SK-N-SH (cell line): ENCODE data around the gene ARHGEF1. TPM values are rescaled to one million over a fixed set of nuclear protein-coding genes. Genes with fewer than 3 reads are reported as not detected.

Experiments
- CTCF ChIA-PET: fragments of 300-600, 350-600 bp; formaldehyde crosslinking; extraction: SDS; loops from one replicate; lab custom pipeline; 2021; lab: Yijun Ruan, JAX
- POLR2A ChIA-PET: fragments of 350-600 bp; sonication (Branson Sonifier 250); formaldehyde crosslinking; extraction: SDS; loops from one replicate; lab custom pipeline; 2020; ENCODE audit warnings: antibody characterized with exemption, inconsistent platforms; lab: Yijun Ruan, JAX
- DNase-seq: peaks from one replicate; pipeline ENCODE4 v3.0.0; 2012
- H2AFZ ChIP-seq: fragments of 200-600 bp; sonication (generic); 2 replicates; pipeline ENCODE4 v1.8.1; 2016; ENCODE audit warnings: antibody characterized with exemption, mild to moderate bottlenecking, low read depth
- H3F3A ChIP-seq: fragments of 200-600 bp; sonication (generic); replicated peaks from 2 replicates; pipeline ENCODE3; 2016; ENCODE audit warnings: antibody characterized with exemption, mild to moderate bottlenecking; ENCODE audit not compliant: insufficient read depth
- H3K27ac ChIP-seq, 2 experiments: fragments of 200-500 bp in 1 of 2; fragments of 200-600 bp in 1 of 2; sonication (Bioruptor generic) in 1 of 2; sonication (generic), shearing (Covaris generic) in 1 of 2; 2 replicates each; pipeline versions ENCODE4 v1.5.1 to v1.6.1; 2014 to 2016; ENCODE audit warnings: low read depth in 2 of 2, inconsistent platforms in 1 of 2, low read length in 1 of 2, mild to moderate bottlenecking in 1 of 2, mixed read lengths in 1 of 2
- H3K27me3 ChIP-seq: fragments of 200-600 bp; sonication (generic), shearing (Covaris generic); 2 replicates; pipeline ENCODE4 v1.6.1; 2016; ENCODE audit warnings: mixed run types; ENCODE audit not compliant: insufficient read depth
- H3K36me3 ChIP-seq, 2 experiments: fragments of 200-500 bp in 1 of 2; fragments of 200-600 bp in 1 of 2; sonication (Bioruptor generic) in 1 of 2; sonication (generic) in 1 of 2; replicated peaks in 1 of 2; 2 replicates each; pipeline versions ENCODE3 to v1.5.1; 2014 to 2016; ENCODE audit warnings: low read length in 1 of 2, mild to moderate bottlenecking in 1 of 2; ENCODE audit not compliant: insufficient read depth in 2 of 2, control insufficient read depth in 1 of 2
- H3K4me1 ChIP-seq, 2 experiments: fragments of 200-500 bp in 1 of 2; fragments of 200-600 bp in 1 of 2; sonication (Bioruptor generic) in 1 of 2; sonication (generic), shearing (Covaris generic) in 1 of 2; 2 replicates each; pipeline versions ENCODE4 v1.5.1 to v1.6.1; 2014 to 2016; ENCODE audit warnings: low read depth in 1 of 2, low read length in 1 of 2, mixed run types in 1 of 2; ENCODE audit not compliant: insufficient read depth in 2 of 2, control insufficient read depth in 1 of 2
- H3K4me2 ChIP-seq: fragments of 200-600 bp; sonication (generic), shearing (Covaris generic); 2 replicates; pipeline ENCODE4 v1.6.1; 2017; ENCODE audit warnings: mixed run types
- H3K4me3 ChIP-seq, 2 experiments: fragments of 200-500 bp in 1 of 2; fragments of 200-600 bp in 1 of 2; sonication (Bioruptor generic) in 1 of 2; sonication (generic), shearing (Covaris generic) in 1 of 2; 2 replicates each; pipeline versions ENCODE4 v1.5.1 to v1.8.1; 2014 to 2016; ENCODE audit warnings: low read depth in 2 of 2, inconsistent platforms in 1 of 2, low read length in 1 of 2, mild to moderate bottlenecking in 1 of 2, mixed read lengths in 1 of 2, moderate library complexity in 1 of 2
- H3K79me2 ChIP-seq: fragments of 200-600 bp; sonication (generic); 2 replicates; pipeline ENCODE4 v1.8.1; 2017; ENCODE audit warnings: mild to moderate bottlenecking; ENCODE audit not compliant: insufficient read depth
- H3K9ac ChIP-seq: fragments of 200-600 bp; sonication (generic); 2 replicates; pipeline ENCODE4 v1.6.1; 2017; ENCODE audit warnings: mixed run types
- H3K9me2 ChIP-seq: fragments of 200-600 bp; sonication (generic); 2 replicates; pipeline ENCODE4 v1.6.1; 2017; ENCODE audit warnings: mixed run types
- H3K9me3 ChIP-seq: fragments of 200-600 bp; sonication (generic); 2 replicates; pipeline ENCODE4 v1.6.1; 2017; ENCODE audit warnings: mixed run types, mild to moderate bottlenecking, moderate library complexity
- H4K20me1 ChIP-seq: fragments of 200-600 bp; sonication (generic); 2 replicates; pipeline ENCODE4 v1.6.1; 2017; ENCODE audit warnings: mild to moderate bottlenecking, mixed run types; ENCODE audit not compliant: insufficient read depth
- CHD2 ChIP-seq: fragments of 150-350 bp; IDR thresholded peaks from 2 replicates; pipeline ENCODE4 v1.6.1; 2018; ENCODE audit warnings: low read length; ENCODE audit not compliant: partially characterized antibody
- ELF1 ChIP-seq: IDR thresholded peaks from 2 replicates; pipeline ENCODE4 v1.4.0; 2012
- EP300 ChIP-seq, 2 experiments: IDR thresholded peaks; 2 replicates each; pipeline versions ENCODE4 v1.4.0 to v1.6.1; 2012; ENCODE audit warnings: borderline replicate concordance in 1 of 2, low read depth in 1 of 2, low read length in 1 of 2
- FOSL2 ChIP-seq: IDR thresholded peaks from 2 replicates; pipeline ENCODE4 v1.4.0; 2012; ENCODE audit warnings: low read depth, mild to moderate bottlenecking, moderate library complexity, borderline replicate concordance
- FOXJ3 ChIP-seq: sonication (generic); formaldehyde crosslinking; IDR thresholded peaks from 2 replicates; pipeline ENCODE4 v1.5.1; 2020; ENCODE audit warnings: mild to moderate bottlenecking, missing genetic modification reagents
- GABPA ChIP-seq: IDR thresholded peaks from 2 replicates; pipeline ENCODE4 v1.4.0; 2012; ENCODE audit warnings: low read depth, mild to moderate bottlenecking
- GATA2 ChIP-seq: sonication (generic); formaldehyde crosslinking; IDR thresholded peaks from 2 replicates; pipeline ENCODE4 v1.5.0; 2020; ENCODE audit warnings: mild to moderate bottlenecking, missing genetic modification reagents
- JUND ChIP-seq: IDR thresholded peaks from 2 replicates; pipeline ENCODE4 v1.4.0; 2012
- MXI1 ChIP-seq: IDR thresholded peaks from 2 replicates; pipeline ENCODE4 v1.6.1; 2012; ENCODE audit warnings: mild to moderate bottlenecking, low read depth, low read length, improper control_type of control experiment
- NRF1 ChIP-seq: IDR thresholded peaks from 2 replicates; pipeline ENCODE4 v1.6.1; 2012; ENCODE audit warnings: low read depth, mild to moderate bottlenecking, low read length
- POLR2AphosphoS5 ChIP-seq: IDR thresholded peaks from 2 replicates; pipeline ENCODE4 v1.6.1; 2012; ENCODE audit warnings: low read depth, low read length
- RAD21 ChIP-seq: IDR thresholded peaks from 2 replicates; pipeline ENCODE4 v1.6.1; 2012; ENCODE audit warnings: mild to moderate bottlenecking, low read length
- RFX5 ChIP-seq: IDR thresholded peaks from 2 replicates; pipeline ENCODE4 v1.6.1; 2012; ENCODE audit warnings: mild to moderate bottlenecking, improper control_type of control experiment, low read length
- RXRA ChIP-seq: IDR thresholded peaks from 2 replicates; pipeline ENCODE4 v1.4.0; 2012; ENCODE audit warnings: low read depth, mild to moderate bottlenecking, borderline replicate concordance
- SIN3A ChIP-seq: IDR thresholded peaks from 2 replicates; pipeline ENCODE4 v1.6.1; 2012; ENCODE audit warnings: low read depth, mild to moderate bottlenecking, low read length, moderate library complexity, borderline replicate concordance
- TEAD4 ChIP-seq: IDR thresholded peaks from 2 replicates; pipeline ENCODE4 v1.4.0; 2012; ENCODE audit warnings: mild to moderate bottlenecking, borderline replicate concordance; ENCODE audit not compliant: insufficient read depth
- YY1 ChIP-seq: IDR thresholded peaks from 2 replicates; pipeline ENCODE4 v1.4.0; 2012; ENCODE audit warnings: low read depth, mild to moderate bottlenecking
- WGBS: methylation state at CpG from one replicate; pipeline ENCODE4 v1.1.6; 2017; ENCODE audit warnings: low lambda C conversion rate; 5-methylcytosine and 5-hydroxymethylcytosine counted together
- polyA plus RNA-seq, 3 experiments: library from polyadenylated mRNA; depleted of rRNA; stranded (reverse); fragments of >200 nt; gene quantifications; 2 replicates each; pipeline ENCODE4 v1.2.3, GENCODE V29; 2012
- TF ChIP-seq, protein P1 (sequence below): IDR thresholded peaks from 2 replicates; pipeline ENCODE4; 2012
- TF ChIP-seq, protein P2 (sequence below): fragments of 150-350 bp; IDR thresholded peaks from 2 replicates; pipeline ENCODE4 v1.6.1; 2016; ENCODE audit warnings: mild to moderate bottlenecking, low read depth, low read length
- TF ChIP-seq, protein P3 (sequence below): IDR thresholded peaks from 2 replicates; pipeline ENCODE4 v1.4.0; 2012; ENCODE audit warnings: low read depth
- TF ChIP-seq, protein P4 (sequence below): fragments of 200-600 bp; sonication (generic); IDR thresholded peaks from 2 replicates; pipeline ENCODE4 v1.6.1; 2017; ENCODE audit warnings: antibody characterized with exemption, mild to moderate bottlenecking, moderate library complexity

The ARHGEF1 gene
- polyA plus RNA-seq, 1 of the 3 experiments (the other 2 are of a cell fraction), result 102 TPM

DNA sequence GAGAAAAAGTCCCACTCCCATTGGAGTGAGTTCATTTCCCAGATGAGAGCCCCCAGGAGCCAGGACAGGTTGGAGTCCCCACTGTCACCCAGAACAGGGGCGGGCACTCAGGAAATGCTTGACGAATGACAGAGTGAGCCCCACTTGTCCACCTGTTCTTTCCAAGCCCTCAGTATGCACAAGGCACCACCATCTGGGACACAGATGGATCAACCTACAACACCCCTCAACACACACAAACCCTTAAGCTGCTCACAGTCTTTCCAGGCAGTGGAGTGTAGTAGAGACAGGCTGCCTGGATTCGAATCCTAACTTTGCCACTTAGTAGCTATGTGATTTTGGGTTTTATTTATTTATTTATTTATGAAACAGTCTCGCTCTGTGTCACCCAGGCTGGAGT lies 8.0 kb downstream of the ARHGEF1 start:
- Histone ChIP-seq H3K79me2 (peaks cover 23% of the 10 kb centered on the region), H3K36me3 (peaks cover 22 to 30% of the 10 kb centered on the region in 2 experiments), H3K4me1 (peaks cover 0 to 11% of the 10 kb centered on the region in 2 experiments; a peak in 1 of 4 replicates), H3K4me3 (no peak overlapping the region), H4K20me1 (peaks cover 31% of the 10 kb centered on the region), H3K9me2 (no peaks in the 10 kb centered on the region), H3F3A (no peaks in the 10 kb centered on the region), H3K9me3 (no peaks in the 10 kb centered on the region; the same call in 1 of the 2 replicates), H2AFZ (no peak overlapping the region), H3K27me3 (no peaks in the 10 kb centered on the region), H3K4me2 (no peak overlapping the region), H3K9ac (no peak overlapping the region), H3K27ac (no peak overlapping the region)
- no peak for DNase-seq
- TF ChIP-seq MXI1 (no peak), FOSL2 (no peak), CHD2 (no peak), RXRA (no peak), RFX5 (no peak)
- TF ChIP-seq, protein P1, sequence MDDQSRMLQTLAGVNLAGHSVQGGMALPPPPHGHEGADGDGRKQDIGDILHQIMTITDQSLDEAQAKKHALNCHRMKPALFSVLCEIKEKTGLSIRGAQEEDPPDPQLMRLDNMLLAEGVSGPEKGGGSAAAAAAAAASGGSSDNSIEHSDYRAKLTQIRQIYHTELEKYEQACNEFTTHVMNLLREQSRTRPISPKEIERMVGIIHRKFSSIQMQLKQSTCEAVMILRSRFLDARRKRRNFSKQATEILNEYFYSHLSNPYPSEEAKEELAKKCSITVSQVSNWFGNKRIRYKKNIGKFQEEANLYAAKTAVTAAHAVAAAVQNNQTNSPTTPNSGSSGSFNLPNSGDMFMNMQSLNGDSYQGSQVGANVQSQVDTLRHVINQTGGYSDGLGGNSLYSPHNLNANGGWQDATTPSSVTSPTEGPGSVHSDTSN, result no peak
- TF ChIP-seq, protein P2, sequence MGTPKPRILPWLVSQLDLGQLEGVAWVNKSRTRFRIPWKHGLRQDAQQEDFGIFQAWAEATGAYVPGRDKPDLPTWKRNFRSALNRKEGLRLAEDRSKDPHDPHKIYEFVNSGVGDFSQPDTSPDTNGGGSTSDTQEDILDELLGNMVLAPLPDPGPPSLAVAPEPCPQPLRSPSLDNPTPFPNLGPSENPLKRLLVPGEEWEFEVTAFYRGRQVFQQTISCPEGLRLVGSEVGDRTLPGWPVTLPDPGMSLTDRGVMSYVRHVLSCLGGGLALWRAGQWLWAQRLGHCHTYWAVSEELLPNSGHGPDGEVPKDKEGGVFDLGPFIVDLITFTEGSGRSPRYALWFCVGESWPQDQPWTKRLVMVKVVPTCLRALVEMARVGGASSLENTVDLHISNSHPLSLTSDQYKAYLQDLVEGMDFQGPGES, result no peak
- TF ChIP-seq, protein P3, sequence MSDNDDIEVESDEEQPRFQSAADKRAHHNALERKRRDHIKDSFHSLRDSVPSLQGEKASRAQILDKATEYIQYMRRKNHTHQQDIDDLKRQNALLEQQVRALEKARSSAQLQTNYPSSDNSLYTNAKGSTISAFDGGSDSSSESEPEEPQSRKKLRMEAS, result no peak
- CTCF ChIA-PET, result interaction anchor here (0.6 to 2.9 kb wide), 2 partner anchors 61 to 311 kb away, joined by 3 to 9 read pairs; no protein-coding TSS in a partner anchor
- 96% methylated on average over 4 of the region's 4 CpGs for WGBS
- POLR2A ChIA-PET, result interaction anchor here (1.0 to 1.6 kb wide), 2 partner anchors 18 to 21 kb away, joined by 3 to 4 read pairs; no protein-coding TSS in a partner anchor

DNA sequence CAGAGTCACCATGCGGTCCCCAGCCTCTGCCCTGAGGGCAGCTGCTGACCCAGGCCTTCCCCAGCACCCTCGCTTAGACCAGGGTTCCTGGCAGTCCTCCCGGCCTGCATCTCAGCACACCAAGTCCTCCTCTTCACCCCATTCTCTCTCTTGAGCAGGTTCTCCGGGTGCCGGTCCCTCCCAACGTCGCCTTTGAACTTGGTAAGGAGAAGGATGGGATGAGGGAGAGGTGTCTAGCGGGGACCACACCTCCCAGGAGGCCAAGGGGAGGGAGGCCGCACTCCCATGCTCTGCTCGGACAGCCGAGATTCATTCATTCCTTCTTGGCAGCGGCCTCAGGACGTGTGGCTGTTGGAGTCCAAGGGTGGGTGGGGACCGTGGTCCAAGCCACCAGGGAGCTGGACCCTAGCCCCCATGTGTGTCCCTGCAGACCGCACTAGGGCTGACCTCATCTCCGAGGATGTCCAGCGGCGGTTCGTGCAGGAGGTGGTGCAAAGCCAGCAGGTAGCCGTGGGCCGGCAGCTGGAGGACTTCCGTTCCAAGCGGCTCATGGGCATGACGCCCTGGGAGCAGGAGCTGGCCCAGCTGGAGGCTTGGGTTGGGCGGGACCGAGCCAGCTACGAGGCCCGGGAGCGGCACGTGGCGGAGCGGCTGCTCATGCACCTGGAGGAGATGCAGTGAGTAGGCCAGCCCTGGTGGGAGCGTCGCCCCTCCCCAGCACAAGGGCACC lies 9.4 kb downstream of the ARHGEF1 start:
- DNase-seq, result no peak
- no peak overlapping the region for H3K4me2 ChIP-seq
- POLR2A ChIA-PET, result interaction anchor here (1.6 kb wide), 1 partner anchor 20 kb away, joined by 3 read pairs; no protein-coding TSS in a partner anchor
- no peaks in the 10 kb centered on the region for H3K9me3 ChIP-seq
- no peaks in the 10 kb centered on the region for H3K27me3 ChIP-seq
- peaks cover 17 to 34% of the 10 kb centered on the region in 2 experiments for H3K36me3 ChIP-seq
- no peak overlapping the region for H2AFZ ChIP-seq
- H3K4me1 ChIP-seq, result peaks cover 0 to under 1% of the 10 kb centered on the region in 2 experiments; a peak in 1 of 4 replicates
- no peaks in the 10 kb centered on the region for H3F3A ChIP-seq
- WGBS, result 95% methylated on average over 33 of the region's 34 CpGs
- CTCF ChIA-PET, result interaction anchor here (0.5 to 1.2 kb wide), 2 partner anchors 10 to 42 kb away, joined by 3 to 5 read pairs; no protein-coding TSS in a partner anchor
- no peak overlapping the region for H3K4me3 ChIP-seq
- peaks cover 9% of the 10 kb centered on the region; the same call in 1 of the 2 replicates for H3K79me2 ChIP-seq
- H4K20me1 ChIP-seq, result peaks cover 17% of the 10 kb centered on the region
- H3K9ac ChIP-seq, result no peak overlapping the region
- H3K9me2 ChIP-seq, result no peaks in the 10 kb centered on the region
- H3K27ac ChIP-seq, result no peak overlapping the region
- TF ChIP-seq EP300 (IDR thresholded peaks at IDR 0.05; ENCODE audit: borderline replicate concordance in 1 of 2, low read depth in 1 of 2, low read length in 1 of 2) (no peak), RAD21 (no peak), ELF1 (no peak), SIN3A (no peak), NRF1 (no peak), FOSL2 (no peak), GABPA (no peak), JUND (no peak), CHD2 (no peak), POLR2AphosphoS5 (no peak), TEAD4 (no peak), FOXJ3 (no peak), GATA2 (no peak), YY1 (no peak), RFX5 (no peak)
- TF ChIP-seq, protein P4, sequence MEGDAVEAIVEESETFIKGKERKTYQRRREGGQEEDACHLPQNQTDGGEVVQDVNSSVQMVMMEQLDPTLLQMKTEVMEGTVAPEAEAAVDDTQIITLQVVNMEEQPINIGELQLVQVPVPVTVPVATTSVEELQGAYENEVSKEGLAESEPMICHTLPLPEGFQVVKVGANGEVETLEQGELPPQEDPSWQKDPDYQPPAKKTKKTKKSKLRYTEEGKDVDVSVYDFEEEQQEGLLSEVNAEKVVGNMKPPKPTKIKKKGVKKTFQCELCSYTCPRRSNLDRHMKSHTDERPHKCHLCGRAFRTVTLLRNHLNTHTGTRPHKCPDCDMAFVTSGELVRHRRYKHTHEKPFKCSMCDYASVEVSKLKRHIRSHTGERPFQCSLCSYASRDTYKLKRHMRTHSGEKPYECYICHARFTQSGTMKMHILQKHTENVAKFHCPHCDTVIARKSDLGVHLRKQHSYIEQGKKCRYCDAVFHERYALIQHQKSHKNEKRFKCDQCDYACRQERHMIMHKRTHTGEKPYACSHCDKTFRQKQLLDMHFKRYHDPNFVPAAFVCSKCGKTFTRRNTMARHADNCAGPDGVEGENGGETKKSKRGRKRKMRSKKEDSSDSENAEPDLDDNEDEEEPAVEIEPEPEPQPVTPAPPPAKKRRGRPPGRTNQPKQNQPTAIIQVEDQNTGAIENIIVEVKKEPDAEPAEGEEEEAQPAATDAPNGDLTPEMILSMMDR, result no peak
